Measurements from ENCODE around the gene TNFAIP3. TPM values are rescaled to one million over a fixed set of nuclear protein-coding genes. Genes with fewer than 3 reads are reported as not detected.
"Not testable (repeated sequence)": the region's sequence is repeated elsewhere in the genome, so short reads cannot be mapped to it uniquely, and the experiment has no call there.

Gene TNFAIP3
- polyA plus RNA-seq, 3 donors = 7.1 to 92.0 (median 15.6) TPM

- H3K27ac ChIP-seq (ENCODE audit: low read depth, low read length) = not testable (repeated sequence)
Observed at GRCh38 chr6:137884910-137885229, 17.8 kb downstream of the TNFAIP3 start.

DNA sequence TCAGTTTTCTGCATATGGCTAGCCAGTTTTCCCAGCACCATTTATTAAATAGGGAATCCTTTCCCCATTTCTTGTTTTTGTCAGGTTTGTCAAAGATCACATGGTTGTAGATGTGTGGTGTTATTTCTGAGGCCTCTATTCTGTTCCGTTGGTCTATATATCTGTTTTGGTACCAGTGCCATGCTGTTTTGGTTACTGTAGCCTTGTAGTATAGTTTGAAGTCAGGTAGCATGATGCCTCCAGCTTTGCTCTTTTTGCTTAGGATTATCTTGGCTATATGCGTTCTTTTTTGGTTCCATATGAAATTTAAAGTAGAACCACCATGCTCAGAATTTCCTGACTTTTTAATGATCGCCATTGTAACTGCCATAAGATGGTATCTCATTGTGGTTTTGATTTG, 19.2 kb downstream of the TNFAIP3 start:
- 90 to 98% (median 95%) methylated on average over 3 of the region's 3 CpGs for WGBS, 3 donors
- H3K27ac ChIP-seq (ENCODE audit: low read depth, low read length) = not testable (repeated sequence)

DNA sequence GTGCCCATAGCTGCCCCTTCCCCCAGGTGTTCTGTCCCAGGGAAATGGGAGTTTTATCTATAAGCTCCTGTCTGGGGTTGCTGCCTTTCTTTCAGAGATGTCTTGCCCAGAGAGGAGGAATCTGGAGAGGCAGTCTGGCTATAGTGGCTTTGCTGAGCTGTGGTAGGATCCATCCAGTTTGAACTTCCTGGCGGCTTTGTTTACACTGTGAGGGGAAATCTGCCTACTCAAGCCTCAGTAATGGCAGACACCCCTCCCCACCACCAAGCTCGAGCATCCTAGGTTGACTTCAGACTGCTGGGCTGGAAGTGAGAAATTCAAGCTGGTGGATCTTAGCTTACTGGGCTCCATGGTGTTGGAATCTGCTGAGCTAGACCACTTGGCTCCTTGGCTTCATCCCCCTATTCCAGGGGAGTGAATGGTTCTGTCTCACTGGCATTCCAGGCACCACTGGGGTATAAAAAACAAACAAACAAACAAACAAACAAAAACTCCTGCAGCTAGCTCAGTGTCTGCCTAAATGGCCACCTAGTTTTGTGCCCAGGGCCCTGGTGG, 24.0 kb downstream of the TNFAIP3 start:
- 53 to 83% (median 67%) methylated on average over 2 of the region's 2 CpGs for WGBS, 3 donors
- no peak overlapping the region for H3K27ac ChIP-seq (ENCODE audit: low read depth, low read length)

DNA sequence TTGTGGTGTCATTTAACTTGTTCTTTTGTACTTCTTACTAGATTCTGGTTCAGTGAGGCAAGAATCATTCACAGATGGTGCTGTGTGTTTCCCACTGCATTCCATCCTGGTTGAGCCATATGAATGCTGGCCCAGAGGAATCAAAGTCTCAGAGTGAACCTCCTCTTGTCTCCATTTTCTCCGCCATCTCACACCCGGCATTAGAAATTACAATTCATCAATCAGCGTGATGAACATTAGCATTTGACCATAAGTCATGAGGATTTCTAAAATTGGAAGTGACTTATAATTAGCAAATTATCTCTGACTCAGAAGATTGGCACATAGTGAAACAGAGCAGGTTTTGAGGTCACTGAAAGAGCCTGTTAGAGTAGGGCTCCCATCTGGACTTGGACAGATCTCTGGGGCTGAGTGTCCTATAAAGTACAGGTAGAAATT, 25.2 kb downstream of the TNFAIP3 start:
- no peak overlapping the region for H3K27ac ChIP-seq (ENCODE audit: low read depth, low read length)
- WGBS, 3 donors = 91 to 96% (median 93%) methylated on average over 3 of the region's 3 CpGs

DNA sequence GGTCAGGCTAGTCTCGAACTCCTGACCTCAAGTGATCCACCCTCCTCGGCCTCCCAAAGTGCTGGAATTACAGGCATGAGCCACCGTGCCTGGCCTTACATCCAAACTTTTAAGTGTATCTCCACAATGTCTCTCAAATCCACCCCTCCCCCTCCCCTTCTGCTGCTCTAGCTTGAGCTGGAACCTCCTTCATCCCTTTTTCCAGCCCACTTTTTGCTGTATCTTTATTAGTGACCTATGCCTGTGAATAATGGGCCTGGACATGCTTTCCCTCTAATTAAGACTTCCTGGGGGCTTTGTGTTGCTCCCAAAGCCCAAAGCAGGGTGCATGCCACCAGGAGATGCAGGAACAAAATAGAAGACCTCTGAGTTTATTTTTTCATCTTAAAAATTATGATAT, 26.1 kb downstream of the TNFAIP3 start:
- no peak overlapping the region for H3K27ac ChIP-seq (ENCODE audit: low read depth, low read length)
- WGBS, 3 donors = 88 to 93% (median 90%) methylated on average over 3 of the region's 3 CpGs

DNA sequence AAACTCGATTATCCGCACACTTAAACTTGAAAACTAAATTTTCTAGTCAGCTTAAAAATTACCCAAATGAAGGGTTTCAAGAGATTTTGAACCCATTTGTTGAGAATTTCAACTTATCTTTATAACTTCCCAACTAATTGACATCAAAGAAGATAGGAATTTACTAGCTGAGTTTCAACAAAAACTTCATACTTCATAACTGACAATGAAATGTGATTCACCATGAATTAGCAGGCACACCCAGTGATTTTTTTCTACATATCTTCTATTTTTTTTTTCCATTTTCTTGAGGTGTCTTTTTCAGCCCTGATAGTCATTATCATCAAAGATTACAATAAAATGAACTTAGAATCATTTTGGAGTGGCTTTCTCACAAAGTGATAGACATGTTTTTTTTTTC, 26.7 kb downstream of the TNFAIP3 start:
- WGBS, 3 donors = 83 to 100% (median 93%) methylated on average over 2 of the region's 2 CpGs
- H3K27ac ChIP-seq (ENCODE audit: low read depth, low read length) = no peak overlapping the region

DNA sequence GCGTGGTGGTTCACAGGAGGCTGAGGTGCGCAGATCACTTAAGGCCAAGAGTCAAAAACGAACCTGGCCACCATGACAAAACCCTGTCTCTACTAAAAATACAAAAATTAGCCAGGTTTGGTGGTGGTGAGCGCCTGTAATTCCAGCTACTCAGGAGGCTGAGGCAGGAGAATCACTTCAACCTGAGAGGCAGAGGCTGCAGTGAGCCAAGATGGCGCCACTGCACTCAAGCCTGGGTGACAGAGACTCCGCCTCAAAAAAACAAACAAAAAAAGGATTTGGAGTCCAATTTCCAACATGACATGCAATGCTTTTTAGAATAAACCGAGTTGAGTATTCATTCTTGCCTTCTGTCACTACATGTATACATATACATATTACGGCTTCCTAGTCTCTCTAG, 27.3 kb downstream of the TNFAIP3 start:
- not testable (repeated sequence) for H3K27ac ChIP-seq (ENCODE audit: low read depth, low read length)
- WGBS, 3 donors = 70 to 82% (median 79%) methylated on average over 8 of the region's 8 CpGs

DNA sequence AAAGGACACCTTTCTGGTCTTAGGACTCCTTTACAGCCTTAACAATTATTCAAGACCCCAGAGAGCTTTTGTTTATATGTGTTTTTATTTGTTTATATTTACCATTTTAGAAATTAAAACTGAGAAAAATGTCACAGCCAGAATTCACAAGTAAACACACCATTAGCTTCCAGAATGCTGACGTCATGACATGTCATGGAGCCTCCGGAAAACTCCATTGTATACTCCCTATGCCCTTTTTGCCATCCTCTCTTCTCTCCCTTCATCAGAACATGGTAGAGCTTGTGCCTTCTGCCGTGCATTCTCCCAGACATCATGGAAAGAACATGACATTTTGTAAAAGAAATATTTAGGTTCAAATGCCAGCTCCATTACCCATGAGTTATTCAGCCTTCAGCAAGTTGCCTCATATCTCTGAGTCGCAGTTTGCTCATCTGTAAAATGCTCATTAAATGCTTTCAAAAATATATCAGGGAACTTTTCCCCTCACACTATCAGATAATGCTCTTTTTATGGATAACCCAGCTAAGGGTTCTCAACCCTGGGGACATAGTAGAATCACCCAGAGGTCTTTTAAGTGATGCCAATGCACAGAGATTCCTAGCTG, 27.8 kb downstream of the TNFAIP3 start:
- WGBS, 3 donors = 83 to 90% (median 84%) methylated on average over 4 of the region's 4 CpGs
- no peak overlapping the region for H3K27ac ChIP-seq (ENCODE audit: low read depth, low read length)

DNA sequence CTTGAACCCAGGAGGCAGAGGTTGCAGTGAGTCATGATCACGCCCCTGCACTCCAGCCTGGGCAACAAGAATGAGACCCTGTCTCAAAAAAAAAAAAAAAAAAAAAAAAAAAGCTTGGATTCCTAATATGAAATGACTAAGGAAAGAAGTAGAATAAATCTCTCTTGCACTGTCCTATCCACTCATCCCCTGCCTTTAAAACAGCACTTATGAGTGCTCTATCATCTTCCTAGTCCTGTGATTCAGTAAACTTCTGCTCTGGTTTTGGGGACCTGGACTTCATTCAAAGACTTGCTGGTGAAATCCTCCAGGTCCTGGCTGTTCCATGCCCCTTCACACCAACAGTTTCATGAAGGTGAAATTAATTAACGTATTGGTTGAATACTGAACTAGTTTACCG, 29.6 kb downstream of the TNFAIP3 start:
- no peak overlapping the region for H3K27ac ChIP-seq (ENCODE audit: low read depth, low read length)
- WGBS, 3 donors = 87 to 95% (median 95%) methylated on average over 3 of the region's 3 CpGs

- H3K27ac ChIP-seq (ENCODE audit: low read depth, low read length) = no peak overlapping the region
- WGBS, 3 donors = 57 to 80% (median 79%) methylated on average over 2 of the region's 2 CpGs
Observed at GRCh38 chr6:137900815-137901214, 33.8 kb downstream of the TNFAIP3 start.

DNA sequence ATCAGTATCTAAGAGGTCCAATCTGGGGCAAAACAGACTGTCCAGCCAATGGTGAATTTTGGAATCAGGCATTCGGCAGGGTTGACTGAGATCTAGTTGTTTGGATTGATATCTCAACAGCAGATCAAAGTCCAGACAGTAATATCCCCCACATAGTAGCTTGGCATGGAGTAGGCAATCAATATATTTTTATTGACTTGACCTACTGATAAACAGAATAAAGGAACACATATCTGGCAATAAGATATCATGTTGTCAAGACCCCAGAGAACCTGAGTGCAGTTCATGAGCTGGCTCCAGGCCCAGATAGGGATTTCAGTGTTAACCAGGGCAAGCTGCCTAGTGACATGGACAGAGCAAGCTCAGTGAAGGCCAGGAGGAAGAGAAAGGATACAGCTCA, 34.4 kb downstream of the TNFAIP3 start:
- 25 to 84% (median 76%) methylated on average over 1 of the region's 1 CpG for WGBS, 3 donors
- H3K27ac ChIP-seq (ENCODE audit: low read depth, low read length) = no peak overlapping the region

GRCh38 chr6:137902699-137903098, 35.6 kb downstream of the TNFAIP3 start:
- no peak overlapping the region for H3K27ac ChIP-seq (ENCODE audit: low read depth, low read length)
- WGBS, 3 donors = 90 to 94% (median 93%) methylated on average over 1 of the region's 1 CpG

DNA sequence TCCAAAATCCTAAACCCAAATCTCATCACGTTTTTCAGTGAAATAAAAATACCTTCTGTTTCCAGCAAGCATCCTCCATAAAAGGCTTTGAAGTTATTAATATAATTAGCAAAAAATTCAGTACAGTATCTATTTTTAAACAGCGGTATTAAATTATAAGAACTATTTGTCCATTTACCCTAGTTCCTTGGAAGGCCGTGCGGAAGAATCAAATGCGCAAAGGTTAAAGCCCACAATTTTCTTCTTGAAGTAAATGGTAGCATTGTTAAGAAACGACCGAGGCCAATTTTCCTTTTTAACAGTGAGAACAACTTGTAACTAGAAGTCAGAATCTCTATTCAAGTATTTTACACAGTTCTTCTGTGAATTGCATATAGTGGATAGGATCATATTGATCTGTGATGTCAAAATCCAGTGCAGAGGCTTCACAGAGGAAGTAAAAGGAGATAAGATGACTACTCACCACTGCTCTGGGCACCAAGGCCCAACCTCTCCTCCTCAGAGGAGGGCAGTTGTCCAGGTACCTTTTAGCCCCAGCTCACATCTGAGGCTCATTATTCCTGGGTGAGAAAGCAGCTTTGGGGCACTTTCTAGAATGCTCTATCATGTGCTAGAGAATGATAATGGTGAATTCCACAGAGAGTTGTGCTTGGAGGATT, 36.3 kb downstream of the TNFAIP3 start:
- no peak overlapping the region for H3K27ac ChIP-seq (ENCODE audit: low read depth, low read length)
- WGBS, 3 donors = 91 to 94% (median 92%) methylated on average over 7 of the region's 7 CpGs

DNA sequence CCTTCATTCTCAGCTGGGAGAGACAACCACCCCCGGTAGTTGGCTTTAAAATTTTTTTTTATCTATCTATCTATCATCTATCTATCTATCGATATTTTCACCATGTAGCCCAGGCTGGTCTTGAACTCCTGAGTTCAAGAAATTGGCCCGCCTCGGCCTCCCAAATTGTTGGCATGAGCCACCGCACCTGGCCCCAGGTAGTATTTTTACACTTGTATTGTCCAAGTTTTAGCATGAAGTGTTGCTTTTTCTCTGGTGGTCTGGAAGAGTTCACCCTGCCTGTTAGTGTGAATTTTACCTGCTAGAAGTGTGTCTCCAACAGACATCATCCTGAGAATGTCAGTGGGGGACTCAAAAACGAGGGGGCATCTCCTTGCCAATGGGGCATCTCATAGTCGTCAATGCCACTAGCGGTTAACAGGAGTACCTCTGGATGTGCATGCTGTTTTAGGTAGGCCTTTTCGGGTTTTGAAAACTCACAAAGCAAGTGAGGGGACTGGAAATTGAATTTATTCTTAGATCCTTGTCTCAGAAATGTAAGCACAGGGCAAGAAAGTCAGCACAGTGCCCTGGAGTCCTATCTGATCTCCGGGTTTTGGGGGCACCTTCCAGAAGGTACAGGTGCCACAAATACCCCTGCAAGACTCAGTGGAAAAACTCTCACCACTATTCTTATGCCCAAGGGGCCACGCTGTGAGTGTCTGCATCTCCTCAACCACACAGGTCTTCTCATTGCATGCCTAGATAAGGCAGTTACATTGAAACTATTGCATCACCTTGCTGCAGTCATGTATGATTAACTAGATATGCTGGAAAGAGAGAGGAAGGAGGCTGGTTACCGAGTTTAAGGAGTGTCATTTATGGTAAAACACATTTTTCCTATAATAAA, 37.1 kb downstream of the TNFAIP3 start:
- no peak overlapping the region for H3K27ac ChIP-seq (ENCODE audit: low read depth, low read length)
- 86 to 88% (median 87%) methylated on average over 12 of the region's 12 CpGs for WGBS, 3 donors

GRCh38 chr6:137904822-137905617, 38.0 kb downstream of the TNFAIP3 start:
- no peak overlapping the region for H3K27ac ChIP-seq (ENCODE audit: low read depth, low read length)
- WGBS, 3 donors = 52 to 68% (median 53%) methylated on average over 11 of the region's 11 CpGs

DNA sequence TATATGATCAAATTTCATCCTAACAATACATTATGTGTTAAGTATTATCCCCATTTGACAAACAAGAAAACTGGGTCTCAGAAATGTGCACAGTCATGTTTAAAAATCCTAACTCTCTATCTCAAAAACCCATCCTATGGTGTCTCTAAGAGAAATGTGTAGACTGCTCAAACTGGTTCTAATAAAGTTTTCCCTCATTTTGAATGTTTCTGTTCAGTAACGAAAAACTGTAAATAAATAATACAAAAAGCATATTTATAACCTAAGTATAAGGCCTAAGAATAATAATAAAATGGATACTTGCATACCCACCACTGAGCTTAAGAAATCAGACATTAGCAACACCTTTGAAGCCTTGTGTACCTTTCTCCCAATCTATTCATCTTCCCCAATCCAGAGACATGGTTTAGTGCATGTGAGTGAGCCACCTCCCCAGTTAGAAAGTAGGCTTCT, 39.0 kb downstream of the TNFAIP3 start:
- WGBS, 3 donors = 67 to 92% (median 80%) methylated on average over 1 of the region's 1 CpG
- no peak overlapping the region for H3K27ac ChIP-seq (ENCODE audit: low read depth, low read length)

- WGBS, 3 donors = 86 to 90% (median 87%) methylated on average over 2 of the region's 2 CpGs
- no peak overlapping the region for H3K27ac ChIP-seq (ENCODE audit: low read depth, low read length)
Observed at GRCh38 chr6:137907170-137907569, 40.1 kb downstream of the TNFAIP3 start.

DNA sequence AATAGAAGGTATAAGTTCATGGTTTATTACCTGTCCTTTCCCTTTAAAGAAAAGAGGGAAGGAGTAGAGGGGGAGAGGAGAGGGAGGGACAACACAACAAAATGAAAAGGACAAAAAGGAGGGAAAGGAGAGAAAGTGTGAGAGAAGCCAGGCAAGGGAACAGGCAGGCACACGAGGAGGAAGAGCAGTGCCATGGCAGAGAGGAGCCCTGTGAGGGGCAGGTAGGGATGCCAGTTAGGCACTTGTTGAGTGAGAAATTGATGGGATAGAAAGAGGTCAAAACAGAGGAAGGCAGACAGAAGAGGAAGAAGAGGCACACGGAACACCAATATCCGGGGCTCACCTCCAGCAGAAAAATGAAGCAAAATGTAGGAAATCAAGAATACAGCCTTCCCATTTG, 42.5 kb downstream of the TNFAIP3 start:
- 64 to 80% (median 76%) methylated on average over 3 of the region's 3 CpGs for WGBS, 3 donors
- no peak overlapping the region for H3K27ac ChIP-seq (ENCODE audit: low read depth, low read length)

Measured in adipose tissue (tissue), 3 donors.